HL-60 (cell line): Measurements from ENCODE around the gene CRYBA2.

ENCODE experiments used
- DNase-seq, 2 experiments: peaks; one replicate each; pipeline ENCODE4 v3.0.0-alpha.2; 2010 to 2020; ENCODE audit warnings: low read depth in 1 of 2, low spot score in 1 of 2
- H3K27ac ChIP-seq: fragments of 250-450 bp; sonication (Bioruptor Pico); replicated peaks from 2 replicates; pipeline ENCODE4 v1.5.1; 2020; ENCODE audit warnings: mild to moderate bottlenecking, moderate library complexity
- H3K27me3 ChIP-seq: fragments of 250-450 bp; sonication (Bioruptor Pico); 2 replicates; pipeline ENCODE4 v1.5.1; 2021; ENCODE audit warnings: mild to moderate bottlenecking, moderate library complexity; ENCODE audit not compliant: insufficient read depth, poor library complexity, severe bottlenecking
- H3K4me3 ChIP-seq: replicated peaks from 2 replicates; pipeline ENCODE4 v1.5.1; 2011; ENCODE audit warnings: mild to moderate bottlenecking, control low read depth, low read length; ENCODE audit not compliant: insufficient read depth
- GABPA ChIP-seq: IDR thresholded peaks from 2 replicates; pipeline ENCODE4 v1.6.1; 2012; ENCODE audit warnings: low read depth
- POLR2AphosphoS5 ChIP-seq: IDR thresholded peaks from 2 replicates; pipeline ENCODE4 v1.6.1; 2012; ENCODE audit warnings: low read depth
- SPI1 ChIP-seq: IDR thresholded peaks from 2 replicates; pipeline ENCODE4 v1.6.1; 2012; ENCODE audit warnings: low read depth, mild to moderate bottlenecking, borderline replicate concordance
- TF ChIP-seq, protein P1 (sequence below): IDR thresholded peaks from 2 replicates; pipeline ENCODE4 v1.6.1; 2012; ENCODE audit warnings: low read depth; ENCODE audit not compliant: insufficient replicate concordance
- TF ChIP-seq, protein P2 (sequence below): IDR thresholded peaks from one replicate; pipeline ENCODE4 v1.5.1; 2011; ENCODE audit warnings: low read length, control low read depth, inconsistent platforms; ENCODE audit not compliant: insufficient read depth

Gene CRYBA2

DNA sequence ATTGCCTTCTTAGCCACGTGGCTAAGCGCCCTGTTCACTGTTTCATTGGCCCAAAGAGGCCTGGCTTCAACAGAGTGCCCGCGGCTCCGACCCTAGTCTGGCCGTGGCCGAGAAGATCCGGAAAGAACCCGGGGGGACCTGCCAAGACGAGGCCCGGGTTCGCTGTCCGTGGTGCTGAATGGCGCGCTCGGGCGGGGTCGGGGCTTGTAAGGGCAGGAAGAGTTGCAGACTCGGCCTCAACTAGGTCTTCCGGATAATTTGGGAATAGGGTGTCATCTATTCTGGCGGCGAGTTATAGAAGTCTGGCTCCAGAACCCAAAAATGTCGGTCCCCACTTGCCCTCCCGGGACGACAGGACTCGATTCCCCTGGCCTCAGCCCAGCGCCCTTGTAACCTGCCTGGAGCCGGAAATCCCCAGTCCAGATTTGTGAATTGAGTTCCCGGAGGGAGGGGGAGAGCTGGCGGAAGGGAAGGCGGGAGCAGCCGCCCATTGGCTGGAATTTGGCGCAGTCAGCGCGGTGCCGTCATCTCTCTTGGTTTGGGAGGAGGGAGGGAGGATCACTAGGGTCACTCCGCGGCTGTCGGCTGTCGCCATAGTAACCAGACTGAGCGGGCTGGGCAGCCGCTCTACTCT is 30.2 kb downstream of the CRYBA2 start:
- DNase-seq: peak in 1 of 2 experiments; percentile 22
- Histone ChIP-seq H3K27me3 (peaks cover 68% of the 10 kb centered on the region), H3K27ac (no peak overlapping the region), H3K4me3 (no peak overlapping the region)
- no peak for TF ChIP-seq POLR2AphosphoS5
- TF ChIP-seq, protein P1, sequence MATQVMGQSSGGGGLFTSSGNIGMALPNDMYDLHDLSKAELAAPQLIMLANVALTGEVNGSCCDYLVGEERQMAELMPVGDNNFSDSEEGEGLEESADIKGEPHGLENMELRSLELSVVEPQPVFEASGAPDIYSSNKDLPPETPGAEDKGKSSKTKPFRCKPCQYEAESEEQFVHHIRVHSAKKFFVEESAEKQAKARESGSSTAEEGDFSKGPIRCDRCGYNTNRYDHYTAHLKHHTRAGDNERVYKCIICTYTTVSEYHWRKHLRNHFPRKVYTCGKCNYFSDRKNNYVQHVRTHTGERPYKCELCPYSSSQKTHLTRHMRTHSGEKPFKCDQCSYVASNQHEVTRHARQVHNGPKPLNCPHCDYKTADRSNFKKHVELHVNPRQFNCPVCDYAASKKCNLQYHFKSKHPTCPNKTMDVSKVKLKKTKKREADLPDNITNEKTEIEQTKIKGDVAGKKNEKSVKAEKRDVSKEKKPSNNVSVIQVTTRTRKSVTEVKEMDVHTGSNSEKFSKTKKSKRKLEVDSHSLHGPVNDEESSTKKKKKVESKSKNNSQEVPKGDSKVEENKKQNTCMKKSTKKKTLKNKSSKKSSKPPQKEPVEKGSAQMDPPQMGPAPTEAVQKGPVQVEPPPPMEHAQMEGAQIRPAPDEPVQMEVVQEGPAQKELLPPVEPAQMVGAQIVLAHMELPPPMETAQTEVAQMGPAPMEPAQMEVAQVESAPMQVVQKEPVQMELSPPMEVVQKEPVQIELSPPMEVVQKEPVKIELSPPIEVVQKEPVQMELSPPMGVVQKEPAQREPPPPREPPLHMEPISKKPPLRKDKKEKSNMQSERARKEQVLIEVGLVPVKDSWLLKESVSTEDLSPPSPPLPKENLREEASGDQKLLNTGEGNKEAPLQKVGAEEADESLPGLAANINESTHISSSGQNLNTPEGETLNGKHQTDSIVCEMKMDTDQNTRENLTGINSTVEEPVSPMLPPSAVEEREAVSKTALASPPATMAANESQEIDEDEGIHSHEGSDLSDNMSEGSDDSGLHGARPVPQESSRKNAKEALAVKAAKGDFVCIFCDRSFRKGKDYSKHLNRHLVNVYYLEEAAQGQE: peak; percentile 99
- no peak for TF ChIP-seq GABPA

DNA sequence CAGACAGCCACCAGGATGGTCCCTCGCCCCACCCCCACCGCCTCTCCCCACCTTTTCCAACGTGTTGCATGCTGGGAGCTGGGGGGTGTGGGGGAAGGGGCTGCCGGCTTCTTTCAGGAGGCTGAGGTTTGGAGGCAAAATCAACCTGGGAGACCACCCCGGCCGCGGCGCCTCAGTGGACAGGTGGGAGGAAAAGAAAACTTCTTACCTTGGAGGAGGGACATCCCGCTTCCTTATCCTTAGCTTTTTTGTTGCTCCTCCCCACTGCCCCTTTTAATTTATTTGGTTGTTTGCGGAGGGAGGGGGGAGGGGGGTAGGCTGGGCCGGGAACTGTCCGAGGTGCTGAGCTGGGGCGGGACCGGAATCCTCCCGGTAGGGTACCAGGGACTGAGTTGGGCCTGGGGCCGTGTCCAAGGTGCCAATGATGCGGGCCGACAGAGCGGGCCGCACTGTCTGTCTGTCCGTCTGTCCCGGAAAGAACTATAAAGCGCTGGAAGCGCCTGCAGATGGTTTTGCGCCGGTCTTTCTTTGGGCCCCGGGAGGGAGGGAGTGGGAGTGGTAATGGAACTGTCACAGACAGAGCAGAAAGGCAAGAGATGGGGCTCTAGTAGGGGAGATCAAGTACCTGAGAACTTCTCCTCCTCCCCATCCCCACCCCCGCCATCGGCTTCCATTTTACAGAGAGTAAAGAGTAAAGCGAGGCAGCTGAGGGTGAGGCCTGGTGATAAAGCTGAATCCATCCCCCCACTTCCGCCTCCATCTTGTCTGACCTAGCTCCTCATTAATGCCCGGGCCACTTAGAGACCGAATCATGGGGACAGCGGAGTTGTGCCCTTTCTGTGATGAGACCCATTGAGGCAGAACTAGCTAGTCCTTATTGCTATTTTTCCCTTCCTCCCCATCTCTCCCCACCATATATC is 31.3 kb downstream of the CRYBA2 start:
- H3K27ac ChIP-seq: no peak overlapping the region
- TF ChIP-seq, protein P1: peak; percentile 89
- TF ChIP-seq, protein P2, sequence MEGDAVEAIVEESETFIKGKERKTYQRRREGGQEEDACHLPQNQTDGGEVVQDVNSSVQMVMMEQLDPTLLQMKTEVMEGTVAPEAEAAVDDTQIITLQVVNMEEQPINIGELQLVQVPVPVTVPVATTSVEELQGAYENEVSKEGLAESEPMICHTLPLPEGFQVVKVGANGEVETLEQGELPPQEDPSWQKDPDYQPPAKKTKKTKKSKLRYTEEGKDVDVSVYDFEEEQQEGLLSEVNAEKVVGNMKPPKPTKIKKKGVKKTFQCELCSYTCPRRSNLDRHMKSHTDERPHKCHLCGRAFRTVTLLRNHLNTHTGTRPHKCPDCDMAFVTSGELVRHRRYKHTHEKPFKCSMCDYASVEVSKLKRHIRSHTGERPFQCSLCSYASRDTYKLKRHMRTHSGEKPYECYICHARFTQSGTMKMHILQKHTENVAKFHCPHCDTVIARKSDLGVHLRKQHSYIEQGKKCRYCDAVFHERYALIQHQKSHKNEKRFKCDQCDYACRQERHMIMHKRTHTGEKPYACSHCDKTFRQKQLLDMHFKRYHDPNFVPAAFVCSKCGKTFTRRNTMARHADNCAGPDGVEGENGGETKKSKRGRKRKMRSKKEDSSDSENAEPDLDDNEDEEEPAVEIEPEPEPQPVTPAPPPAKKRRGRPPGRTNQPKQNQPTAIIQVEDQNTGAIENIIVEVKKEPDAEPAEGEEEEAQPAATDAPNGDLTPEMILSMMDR: no peak
- TF ChIP-seq GABPA: no peak
- no peak for TF ChIP-seq SPI1
- no peak for TF ChIP-seq POLR2AphosphoS5
- no peak for DNase-seq
- H3K27me3 ChIP-seq: peaks cover 76% of the 10 kb centered on the region
- no peak overlapping the region for H3K4me3 ChIP-seq

DNA sequence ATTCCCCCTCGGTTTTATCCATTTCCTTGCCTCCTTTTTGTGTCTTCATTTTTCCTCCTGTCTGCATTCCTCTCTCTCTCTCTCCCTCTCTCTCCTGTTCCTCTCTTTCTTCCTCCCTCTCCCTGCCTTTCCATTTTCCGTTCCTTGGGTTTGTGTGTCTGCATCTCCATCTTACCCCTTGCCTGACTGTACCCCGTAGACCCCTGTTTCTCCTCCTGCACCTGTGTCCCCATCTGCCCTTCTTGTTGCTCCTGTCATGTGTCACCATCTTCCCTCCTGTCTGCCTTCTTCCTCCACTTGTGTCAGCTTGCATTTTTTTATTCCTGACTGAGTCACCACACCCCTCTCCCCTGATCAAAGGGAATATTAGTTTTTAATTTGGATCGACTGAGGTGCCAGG is 32.0 kb downstream of the CRYBA2 start:
- H3K27me3 ChIP-seq: peaks cover 78% of the 10 kb centered on the region

More for the DNA sequence above, 32.0 kb downstream of the CRYBA2 start:
- no peak for DNase-seq
- TF ChIP-seq SPI1 (no peak), GABPA (no peak), POLR2AphosphoS5 (no peak)
- TF ChIP-seq, protein P1: no peak
- TF ChIP-seq, protein P2: no peak
- H3K4me3 ChIP-seq: no peak overlapping the region
- H3K27ac ChIP-seq: no peak overlapping the region
